ENCODE data around the gene NOS1AP. TPM values are rescaled to one million over a fixed set of nuclear protein-coding genes. Genes with fewer than 3 reads are reported as not detected.

The NOS1AP gene
- total RNA-seq, 1 donor from 2014 or later, result 4.5 TPM

DNA sequence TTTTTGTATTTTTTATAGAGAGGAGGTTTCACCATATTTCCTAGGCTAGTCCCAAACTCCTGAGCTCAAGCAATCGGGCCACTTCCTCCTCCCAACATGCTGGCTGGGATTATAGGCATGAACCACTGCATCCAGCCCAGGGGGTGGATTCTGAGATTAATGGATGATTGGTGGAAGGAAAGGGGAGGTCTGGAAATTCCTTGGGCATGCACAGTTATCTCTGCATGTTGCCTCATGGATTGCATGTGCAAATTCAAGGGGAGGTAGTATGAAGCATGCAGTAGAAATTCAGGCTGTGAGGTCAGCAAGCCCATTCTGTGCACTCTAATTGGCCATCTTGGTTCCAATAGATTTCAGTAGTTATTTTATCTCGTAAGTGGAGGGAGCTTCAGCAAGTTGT is 182.7 kb downstream of the NOS1AP start:
- H3K9me3 Mint-ChIP-seq (ENCODE audit: low read depth), result no peaks in the 10 kb centered on the region
- no peaks in the 10 kb centered on the region for H3K36me3 Mint-ChIP-seq (ENCODE audit: low read depth)
- H3K27ac Mint-ChIP-seq (ENCODE audit: unreplicated experiment), result no peak overlapping the region
- H3K27me3 Mint-ChIP-seq (ENCODE audit: low read depth), result no peaks in the 10 kb centered on the region
- H3K4me1 Mint-ChIP-seq (ENCODE audit: low read depth), result no peaks in the 10 kb centered on the region
- H3K4me3 Mint-ChIP-seq (ENCODE audit: unreplicated experiment), result no peak overlapping the region
- TF ChIP-seq, protein P1, sequence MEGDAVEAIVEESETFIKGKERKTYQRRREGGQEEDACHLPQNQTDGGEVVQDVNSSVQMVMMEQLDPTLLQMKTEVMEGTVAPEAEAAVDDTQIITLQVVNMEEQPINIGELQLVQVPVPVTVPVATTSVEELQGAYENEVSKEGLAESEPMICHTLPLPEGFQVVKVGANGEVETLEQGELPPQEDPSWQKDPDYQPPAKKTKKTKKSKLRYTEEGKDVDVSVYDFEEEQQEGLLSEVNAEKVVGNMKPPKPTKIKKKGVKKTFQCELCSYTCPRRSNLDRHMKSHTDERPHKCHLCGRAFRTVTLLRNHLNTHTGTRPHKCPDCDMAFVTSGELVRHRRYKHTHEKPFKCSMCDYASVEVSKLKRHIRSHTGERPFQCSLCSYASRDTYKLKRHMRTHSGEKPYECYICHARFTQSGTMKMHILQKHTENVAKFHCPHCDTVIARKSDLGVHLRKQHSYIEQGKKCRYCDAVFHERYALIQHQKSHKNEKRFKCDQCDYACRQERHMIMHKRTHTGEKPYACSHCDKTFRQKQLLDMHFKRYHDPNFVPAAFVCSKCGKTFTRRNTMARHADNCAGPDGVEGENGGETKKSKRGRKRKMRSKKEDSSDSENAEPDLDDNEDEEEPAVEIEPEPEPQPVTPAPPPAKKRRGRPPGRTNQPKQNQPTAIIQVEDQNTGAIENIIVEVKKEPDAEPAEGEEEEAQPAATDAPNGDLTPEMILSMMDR (IDR thresholded peaks at IDR 0.05), result no peak
- no peak for DNase-seq (ENCODE audit: low spot score)

DNA sequence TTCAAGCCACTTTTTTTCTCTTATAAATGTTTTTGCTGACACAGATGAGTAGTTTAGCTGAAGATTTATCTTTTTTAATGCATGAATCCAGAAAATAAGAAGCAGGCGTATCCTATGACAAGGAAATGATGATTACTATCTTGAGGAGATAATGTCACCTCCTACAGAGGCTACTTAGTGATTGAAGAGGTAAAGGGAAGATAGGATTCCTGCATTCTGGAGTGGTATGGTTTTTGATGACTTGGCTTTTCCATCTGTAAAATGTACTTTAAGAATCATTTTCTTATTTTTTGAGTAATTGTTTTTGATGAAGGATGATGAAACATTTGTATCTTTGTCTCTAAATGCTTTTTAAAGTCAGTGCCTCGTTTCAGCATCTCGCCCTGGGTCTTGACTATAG is 184.3 kb downstream of the NOS1AP start:
- no peaks in the 10 kb centered on the region for H3K27me3 Mint-ChIP-seq (ENCODE audit: low read depth)
- TF ChIP-seq, protein P1 (IDR thresholded peaks at IDR 0.05), result no peak
- no peaks in the 10 kb centered on the region for H3K9me3 Mint-ChIP-seq (ENCODE audit: low read depth)
- H3K4me3 Mint-ChIP-seq (ENCODE audit: unreplicated experiment), result no peak overlapping the region
- H3K4me1 Mint-ChIP-seq (ENCODE audit: low read depth), result no peaks in the 10 kb centered on the region
- H3K36me3 Mint-ChIP-seq (ENCODE audit: low read depth), result peaks cover 2% of the 10 kb centered on the region
- no peak for DNase-seq (ENCODE audit: low spot score)
- no peak overlapping the region for H3K27ac Mint-ChIP-seq (ENCODE audit: unreplicated experiment)

- H3K36me3 Mint-ChIP-seq (ENCODE audit: low read depth), result peaks cover 2% of the 10 kb centered on the region
- H3K4me3 Mint-ChIP-seq (ENCODE audit: unreplicated experiment), result no peak overlapping the region
- TF ChIP-seq, protein P1 (IDR thresholded peaks at IDR 0.05), result no peak
- no peaks in the 10 kb centered on the region for H3K4me1 Mint-ChIP-seq (ENCODE audit: low read depth)
- no peak for DNase-seq (ENCODE audit: low spot score)
- no peaks in the 10 kb centered on the region for H3K9me3 Mint-ChIP-seq (ENCODE audit: low read depth)
- no peak overlapping the region for H3K27ac Mint-ChIP-seq (ENCODE audit: unreplicated experiment)
- no peaks in the 10 kb centered on the region for H3K27me3 Mint-ChIP-seq (ENCODE audit: low read depth)
These were observed 186.8 kb downstream of the NOS1AP start for GRCh38 chr1:162256287-162256686.

DNA sequence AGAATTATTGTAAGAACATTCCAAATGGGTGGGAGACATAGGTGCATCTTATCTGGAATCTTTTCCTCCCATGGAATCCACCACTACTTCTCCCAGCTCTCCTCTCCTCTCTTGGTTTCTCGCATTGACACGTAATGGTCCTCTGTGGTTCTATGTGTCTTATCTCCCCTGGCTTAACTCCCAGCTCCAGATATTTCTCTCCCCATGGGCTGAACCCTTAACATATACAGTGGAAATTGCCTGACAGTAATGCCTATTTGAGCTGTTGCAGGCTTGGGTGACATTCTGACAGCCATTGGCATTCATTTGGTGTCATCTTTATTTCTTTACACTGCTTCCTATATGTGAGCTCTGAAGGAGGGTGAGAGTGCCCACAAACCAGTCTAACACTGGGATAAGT is 188.9 kb downstream of the NOS1AP start:
- no peaks in the 10 kb centered on the region for H3K27me3 Mint-ChIP-seq (ENCODE audit: low read depth)
- no peak overlapping the region for H3K4me3 Mint-ChIP-seq (ENCODE audit: unreplicated experiment)
- TF ChIP-seq, protein P1 (IDR thresholded peaks at IDR 0.05), result no peak
- no peak for DNase-seq (ENCODE audit: low spot score)
- H3K36me3 Mint-ChIP-seq (ENCODE audit: low read depth), result peaks cover 4% of the 10 kb centered on the region
- H3K27ac Mint-ChIP-seq (ENCODE audit: unreplicated experiment), result no peak overlapping the region
- peaks cover 6% of the 10 kb centered on the region for H3K9me3 Mint-ChIP-seq (ENCODE audit: low read depth)
- no peaks in the 10 kb centered on the region for H3K4me1 Mint-ChIP-seq (ENCODE audit: low read depth)

- no peak for DNase-seq (ENCODE audit: low spot score)
- TF ChIP-seq, protein P1 (IDR thresholded peaks at IDR 0.05), result no peak
- Mint-ChIP-seq H3K4me3 (ENCODE audit: unreplicated experiment) (no peak overlapping the region), H3K27me3 (ENCODE audit: low read depth) (no peaks in the 10 kb centered on the region), H3K36me3 (ENCODE audit: low read depth) (peaks cover 4% of the 10 kb centered on the region), H3K27ac (ENCODE audit: unreplicated experiment) (no peak overlapping the region), H3K4me1 (ENCODE audit: low read depth) (no peaks in the 10 kb centered on the region), H3K9me3 (ENCODE audit: low read depth) (peaks cover 6% of the 10 kb centered on the region)
These were observed 190.5 kb downstream of the NOS1AP start for GRCh38 chr1:162259894-162260455.
